Measurements from ENCODE around the gene GPX3. TPM values are rescaled to one million over a fixed set of nuclear protein-coding genes. Genes with fewer than 3 reads are reported as not detected.

GPX3 gene
- total RNA-seq, 6 donors from 2014 or later, result 876 to 1,536 (median 1,027) TPM

DNA sequence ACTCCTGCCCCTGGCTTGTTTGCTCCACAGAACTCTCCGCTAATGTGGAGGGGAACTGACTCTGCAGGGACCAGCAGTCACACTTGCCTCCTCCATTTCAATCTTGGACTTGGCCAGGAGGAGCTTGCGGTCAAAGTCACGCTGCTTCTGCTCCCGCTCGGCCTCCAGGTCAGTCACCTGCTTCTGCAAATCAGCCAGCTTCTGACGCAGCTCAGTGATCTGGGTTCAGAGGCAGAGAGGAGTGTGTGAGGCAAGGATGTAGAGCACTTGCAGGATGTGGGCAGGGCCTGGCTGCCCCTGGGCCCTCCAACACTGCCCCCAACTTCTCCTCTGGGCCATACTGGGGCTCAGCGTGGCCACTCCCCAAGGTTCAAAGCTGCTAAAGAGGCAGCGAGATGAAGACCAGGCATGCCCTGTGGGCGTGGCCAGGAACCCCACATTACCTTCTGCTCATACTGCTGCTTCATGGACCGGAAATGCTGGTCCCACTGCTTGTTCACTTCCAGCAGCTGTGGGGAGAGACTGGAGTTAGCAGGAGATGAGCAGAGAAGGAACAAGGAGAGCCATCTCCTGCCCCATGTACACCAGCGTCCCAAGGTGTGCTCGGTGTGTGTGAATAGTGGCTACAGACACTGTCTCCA is 22.2 kb downstream of the GPX3 start:
- TF ChIP-seq, protein P1, sequence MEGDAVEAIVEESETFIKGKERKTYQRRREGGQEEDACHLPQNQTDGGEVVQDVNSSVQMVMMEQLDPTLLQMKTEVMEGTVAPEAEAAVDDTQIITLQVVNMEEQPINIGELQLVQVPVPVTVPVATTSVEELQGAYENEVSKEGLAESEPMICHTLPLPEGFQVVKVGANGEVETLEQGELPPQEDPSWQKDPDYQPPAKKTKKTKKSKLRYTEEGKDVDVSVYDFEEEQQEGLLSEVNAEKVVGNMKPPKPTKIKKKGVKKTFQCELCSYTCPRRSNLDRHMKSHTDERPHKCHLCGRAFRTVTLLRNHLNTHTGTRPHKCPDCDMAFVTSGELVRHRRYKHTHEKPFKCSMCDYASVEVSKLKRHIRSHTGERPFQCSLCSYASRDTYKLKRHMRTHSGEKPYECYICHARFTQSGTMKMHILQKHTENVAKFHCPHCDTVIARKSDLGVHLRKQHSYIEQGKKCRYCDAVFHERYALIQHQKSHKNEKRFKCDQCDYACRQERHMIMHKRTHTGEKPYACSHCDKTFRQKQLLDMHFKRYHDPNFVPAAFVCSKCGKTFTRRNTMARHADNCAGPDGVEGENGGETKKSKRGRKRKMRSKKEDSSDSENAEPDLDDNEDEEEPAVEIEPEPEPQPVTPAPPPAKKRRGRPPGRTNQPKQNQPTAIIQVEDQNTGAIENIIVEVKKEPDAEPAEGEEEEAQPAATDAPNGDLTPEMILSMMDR (IDR thresholded peaks at IDR 0.05), result no peak
- TF ChIP-seq POLR2A (IDR thresholded peaks at IDR 0.05), result no peak
- no peak for TF ChIP-seq EP300 (IDR thresholded peaks at IDR 0.05)
- no peak for TF ChIP-seq POLR2AphosphoS5 (IDR thresholded peaks at IDR 0.05)
- ATAC-seq (ENCODE audit: low FRiP score in 2 of 2) (no peak), DNase-seq (no peak)
- Histone ChIP-seq H3K27ac (peak overlapping the region in 3 of 4 donors; percentile 83 to 86 (median 84)), H3K27me3 (no peaks in the 10 kb centered on the region), H3K36me3 (peaks cover 22 to 99% (median 71%) of the 10 kb centered on the region in 4 donors), H3K9me3 (no peaks in the 10 kb centered on the region), H3K4me1 (peaks cover 36 to 44% (median 39%) of the 10 kb centered on the region in 4 donors), H3K4me3 (no peak overlapping the region)
- 92 to 100% methylated on average over 3 to 12 of the region's 12 CpGs for WGBS, 2 donors

DNA sequence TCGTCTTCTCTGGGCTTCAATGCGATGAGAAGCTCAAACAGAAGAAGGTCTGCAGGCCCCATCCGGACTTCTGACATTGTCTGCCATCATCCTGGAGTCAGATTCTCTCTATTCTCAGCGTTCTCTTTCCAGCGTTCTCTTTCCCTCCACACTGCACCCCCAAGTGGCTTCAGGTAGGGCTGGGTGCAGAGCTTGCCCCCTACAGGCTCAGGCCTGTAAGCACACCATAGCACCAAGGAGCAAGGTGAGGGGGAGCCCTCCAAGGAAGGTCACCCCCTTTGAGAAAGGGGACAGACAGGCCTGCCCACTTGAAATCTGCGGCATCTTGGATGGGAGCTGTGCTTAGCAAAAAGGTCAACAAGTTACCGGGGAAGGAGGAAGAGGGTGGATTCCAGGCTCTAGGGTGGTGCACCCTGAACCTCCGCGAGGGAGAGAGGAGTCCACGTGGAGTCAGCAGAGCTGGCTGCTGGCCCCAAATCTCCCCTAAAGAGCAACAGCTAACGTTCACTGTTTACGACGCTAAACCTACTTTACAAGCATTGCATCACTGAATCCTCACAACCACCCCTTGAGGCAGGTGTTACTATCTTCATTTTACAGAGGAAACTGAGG is 27.5 kb downstream of the GPX3 start:
- H3K4me3 ChIP-seq, result no peak overlapping the region
- no peaks in the 10 kb centered on the region for H3K9me3 ChIP-seq
- peak; percentile 76 to 83 for ATAC-seq (ENCODE audit: low FRiP score in 2 of 2)
- H3K4me1 ChIP-seq, result peaks cover 11 to 18% (median 15%) of the 10 kb centered on the region in 4 donors
- TF ChIP-seq POLR2A (IDR thresholded peaks at IDR 0.05), result no peak
- no peak for TF ChIP-seq EP300 (IDR thresholded peaks at IDR 0.05)
- TF ChIP-seq, protein P1 (IDR thresholded peaks at IDR 0.05), result peak; percentile 67 to 89 (median 82)
- no peak for TF ChIP-seq POLR2AphosphoS5 (IDR thresholded peaks at IDR 0.05)
- no peaks in the 10 kb centered on the region for H3K27me3 ChIP-seq
- DNase-seq, result no peak
- peak overlapping the region in 2 of 4 donors; percentile 48 to 52 for H3K27ac ChIP-seq
- WGBS, 2 donors, result 66 to 69% methylated on average over 13 of the region's 13 CpGs
- peaks cover 12 to 94% (median 69%) of the 10 kb centered on the region in 4 donors for H3K36me3 ChIP-seq

DNA sequence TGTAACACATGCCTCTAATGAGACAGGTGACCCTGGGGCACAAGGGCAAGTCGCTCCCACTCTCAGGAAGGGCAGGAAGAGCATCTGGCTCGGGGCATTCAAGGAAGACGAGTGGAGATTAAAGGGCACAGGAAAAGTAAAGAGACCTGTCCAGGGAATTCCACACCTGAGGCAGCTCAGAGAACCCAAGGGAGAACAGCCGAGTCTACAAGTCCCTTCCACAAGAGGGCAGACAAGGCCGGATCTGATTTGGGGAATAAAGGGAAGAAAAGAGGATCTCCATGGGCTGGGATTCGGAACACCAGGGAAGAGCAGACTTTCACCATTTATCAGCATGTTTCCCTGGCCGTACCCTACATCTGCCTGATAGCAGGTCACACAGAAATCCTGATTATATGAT is 28.1 kb downstream of the GPX3 start:
- 75 to 77% methylated on average over 7 of the region's 7 CpGs for WGBS, 2 donors
- peaks cover 11 to 18% (median 15%) of the 10 kb centered on the region in 4 donors for H3K4me1 ChIP-seq
- H3K4me3 ChIP-seq, result no peak overlapping the region
- H3K36me3 ChIP-seq, result peaks cover 11 to 91% (median 68%) of the 10 kb centered on the region in 4 donors
- H3K27ac ChIP-seq, result no peak overlapping the region
- DNase-seq (no peak), ATAC-seq (ENCODE audit: low FRiP score in 2 of 2) (peak in 1 of 2 donors; percentile 11)
- TF ChIP-seq, protein P1 (IDR thresholded peaks at IDR 0.05), result no peak
- no peak for TF ChIP-seq POLR2A (IDR thresholded peaks at IDR 0.05)
- TF ChIP-seq POLR2AphosphoS5 (IDR thresholded peaks at IDR 0.05), result no peak
- no peak for TF ChIP-seq EP300 (IDR thresholded peaks at IDR 0.05)
- no peaks in the 10 kb centered on the region for H3K27me3 ChIP-seq
- H3K9me3 ChIP-seq, result no peaks in the 10 kb centered on the region

DNA sequence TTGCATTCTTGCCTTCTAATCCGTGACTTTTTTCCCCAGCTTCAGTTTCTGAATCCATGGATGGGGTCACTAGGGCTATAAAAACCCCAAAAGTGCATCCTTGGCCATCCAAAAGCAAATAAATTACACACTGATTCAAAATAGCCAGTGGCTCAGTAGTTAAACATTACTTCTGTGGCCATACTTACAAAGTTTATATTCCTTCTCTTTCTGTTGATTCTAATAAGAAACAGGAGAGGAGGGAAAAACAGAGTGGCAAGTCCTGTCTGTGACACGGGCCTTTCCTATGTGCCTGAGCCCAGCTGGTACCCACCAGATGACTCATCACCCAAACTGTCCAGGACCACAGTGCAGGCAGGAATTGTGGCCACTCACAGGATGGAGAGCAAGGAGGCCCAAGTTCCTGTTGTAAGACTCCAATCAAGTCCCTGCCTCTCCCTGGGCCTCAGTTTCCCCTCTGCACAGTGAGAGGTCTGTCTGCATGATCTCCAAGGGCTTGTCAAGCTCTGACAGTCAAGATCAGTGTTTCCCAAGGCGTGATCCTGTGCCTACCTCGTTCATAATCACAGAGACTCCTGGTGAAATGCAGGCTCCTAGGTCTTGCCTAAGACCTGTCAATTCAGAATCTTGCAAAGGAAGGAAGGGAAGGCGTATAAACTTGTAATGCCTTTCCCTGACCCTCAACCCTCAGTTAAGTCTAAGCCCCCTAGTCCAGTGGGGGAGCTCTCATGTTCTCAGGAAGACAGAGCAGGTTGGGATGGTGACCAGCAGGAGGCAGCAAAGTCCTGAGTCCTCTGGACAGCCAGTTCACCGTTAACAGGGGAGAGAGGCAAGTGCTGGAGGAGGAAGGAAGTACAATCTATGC is 30.9 kb downstream of the GPX3 start:
- 58 to 63% methylated on average over 6 of the region's 6 CpGs for WGBS, 2 donors
- H3K36me3 ChIP-seq, result peaks cover 13 to 91% (median 67%) of the 10 kb centered on the region in 4 donors
- H3K4me1 ChIP-seq, result peaks cover 11 to 19% (median 16%) of the 10 kb centered on the region in 4 donors
- ATAC-seq (ENCODE audit: low FRiP score in 2 of 2), result peak; percentile 84 to 88
- no peaks in the 10 kb centered on the region for H3K27me3 ChIP-seq
- no peak overlapping the region for H3K4me3 ChIP-seq
- no peak for TF ChIP-seq POLR2A (IDR thresholded peaks at IDR 0.05)
- TF ChIP-seq, protein P1 (IDR thresholded peaks at IDR 0.05), result peak; percentile 83 to 92 (median 89)
- no peak for TF ChIP-seq POLR2AphosphoS5 (IDR thresholded peaks at IDR 0.05)
- TF ChIP-seq EP300 (IDR thresholded peaks at IDR 0.05), result no peak
- peak in 1 of 2 donors; percentile 86 for DNase-seq
- H3K27ac ChIP-seq, result peak overlapping the region in 3 of 4 donors; percentile 69 to 77 (median 73)
- H3K9me3 ChIP-seq, result no peaks in the 10 kb centered on the region

All from upper lobe of left lung (tissue), 6 donors.